ENCODE measurements around the gene OSBPL1A. TPM values are rescaled to one million over a fixed set of nuclear protein-coding genes. Genes with fewer than 3 reads are reported as not detected.

Gene OSBPL1A
- total RNA-seq, 1 donor from 2014 or later, result 50.6 TPM

- no peaks in the 10 kb centered on the region for H3K36me3 ChIP-seq
- ATAC-seq (no peak), DNase-seq (no peak)
- H3K27ac ChIP-seq, result no peak overlapping the region
- no peak for TF ChIP-seq CTCF (IDR thresholded peaks at IDR 0.05)
- intact Hi-C loops (cut with DNase I), result no loop called here
- H3K4me1 ChIP-seq, result peaks cover 11% of the 10 kb centered on the region
- H3K27me3 ChIP-seq (ENCODE audit: low read depth), result no peaks in the 10 kb centered on the region
- H3K9me3 ChIP-seq, result no peaks in the 10 kb centered on the region
- H3K4me3 ChIP-seq, result no peak overlapping the region
Measured at GRCh38 chr18:24400587-24400986, 3.0 kb upstream of the OSBPL1A start.

- H3K4me3 ChIP-seq, result peak overlapping the region; percentile 70
- no peak for ATAC-seq
- H3K27ac ChIP-seq, result peak overlapping the region; percentile 89
Measured at GRCh38 chr18:24398540-24398939, 916 bp upstream of the OSBPL1A start.

GRCh38 chr18:24397131-24397693 lies 412 bp downstream of the OSBPL1A start:
- TF ChIP-seq CTCF (IDR thresholded peaks at IDR 0.05), result no peak
- peak overlapping the region; percentile 89 for H3K27ac ChIP-seq
- DNase-seq, result peak; percentile 73
- peaks cover 11% of the 10 kb centered on the region for H3K4me1 ChIP-seq
- no peaks in the 10 kb centered on the region for H3K27me3 ChIP-seq (ENCODE audit: low read depth)
- H3K4me3 ChIP-seq, result peak overlapping the region; percentile 70
- no peaks in the 10 kb centered on the region for H3K9me3 ChIP-seq
- peak; percentile 66 to 76 for ATAC-seq
- no peaks in the 10 kb centered on the region for H3K36me3 ChIP-seq
- intact Hi-C loops (cut with DNase I), result no loop called here

More at GRCh38 chr18:24398540-24398939, 916 bp upstream of the OSBPL1A start:
- no peak for TF ChIP-seq CTCF (IDR thresholded peaks at IDR 0.05)
- Histone ChIP-seq H3K27me3 (ENCODE audit: low read depth) (no peaks in the 10 kb centered on the region), H3K9me3 (no peaks in the 10 kb centered on the region), H3K36me3 (no peaks in the 10 kb centered on the region), H3K4me1 (peaks cover 11% of the 10 kb centered on the region)
- no peak for DNase-seq
- intact Hi-C loops (cut with DNase I), result no loop called here

- Histone ChIP-seq H3K27ac (no peak overlapping the region), H3K36me3 (no peaks in the 10 kb centered on the region), H3K27me3 (ENCODE audit: low read depth) (no peaks in the 10 kb centered on the region), H3K4me1 (peaks cover 11% of the 10 kb centered on the region), H3K9me3 (no peaks in the 10 kb centered on the region), H3K4me3 (peak overlapping the region; percentile 70)
- ATAC-seq (no peak), DNase-seq (no peak)
- intact Hi-C loops (cut with DNase I), result no loop called here
- TF ChIP-seq CTCF (IDR thresholded peaks at IDR 0.05), result no peak
Measured at GRCh38 chr18:24396082-24396633, 1.5 kb downstream of the OSBPL1A start.

GRCh38 chr18:24395049-24395795 lies 2.4 kb downstream of the OSBPL1A start:
- intact Hi-C loops (cut with DNase I), result no loop called here
- H3K4me3 ChIP-seq, result no peak overlapping the region
- ATAC-seq (no peak), DNase-seq (no peak)
- H3K27me3 ChIP-seq (ENCODE audit: low read depth), result no peaks in the 10 kb centered on the region
- H3K36me3 ChIP-seq, result no peaks in the 10 kb centered on the region
- no peak for TF ChIP-seq CTCF (IDR thresholded peaks at IDR 0.05)
- H3K27ac ChIP-seq, result peak overlapping the region; percentile 13
- H3K9me3 ChIP-seq, result no peaks in the 10 kb centered on the region
- peaks cover 11% of the 10 kb centered on the region for H3K4me1 ChIP-seq
